GM12872 (cell line): ENCODE measurements around the gene GRN.

Source experiments
- TF ChIP-seq, protein P1 (sequence below): IDR thresholded peaks from 3 replicates; pipeline ENCODE4 v1.5.1; 2011; ENCODE audit warnings: low read depth, mild to moderate bottlenecking, low read length, moderate library complexity; ENCODE audit not compliant: insufficient read depth

GRN gene

DNA sequence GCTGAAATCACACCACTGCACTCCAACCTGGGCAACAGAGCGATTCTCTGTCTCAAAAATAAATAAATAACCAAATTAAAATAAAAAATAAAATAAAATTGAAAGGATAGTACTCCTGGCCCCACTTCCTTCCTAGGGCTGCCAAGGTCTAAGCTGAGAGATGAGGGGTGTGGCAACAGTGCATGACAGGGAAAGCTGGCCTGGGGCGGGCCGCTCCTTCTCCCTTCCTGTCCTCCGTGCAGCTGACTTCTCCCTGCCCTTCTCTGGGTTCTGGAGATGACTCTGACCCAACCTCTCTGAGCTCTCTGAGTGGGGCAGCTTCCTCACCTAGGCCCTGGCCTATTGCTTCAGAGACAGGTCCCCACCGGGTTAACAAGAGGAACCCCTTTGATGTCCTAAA lies 11.7 kb upstream of the GRN start:
- TF ChIP-seq, protein P1, sequence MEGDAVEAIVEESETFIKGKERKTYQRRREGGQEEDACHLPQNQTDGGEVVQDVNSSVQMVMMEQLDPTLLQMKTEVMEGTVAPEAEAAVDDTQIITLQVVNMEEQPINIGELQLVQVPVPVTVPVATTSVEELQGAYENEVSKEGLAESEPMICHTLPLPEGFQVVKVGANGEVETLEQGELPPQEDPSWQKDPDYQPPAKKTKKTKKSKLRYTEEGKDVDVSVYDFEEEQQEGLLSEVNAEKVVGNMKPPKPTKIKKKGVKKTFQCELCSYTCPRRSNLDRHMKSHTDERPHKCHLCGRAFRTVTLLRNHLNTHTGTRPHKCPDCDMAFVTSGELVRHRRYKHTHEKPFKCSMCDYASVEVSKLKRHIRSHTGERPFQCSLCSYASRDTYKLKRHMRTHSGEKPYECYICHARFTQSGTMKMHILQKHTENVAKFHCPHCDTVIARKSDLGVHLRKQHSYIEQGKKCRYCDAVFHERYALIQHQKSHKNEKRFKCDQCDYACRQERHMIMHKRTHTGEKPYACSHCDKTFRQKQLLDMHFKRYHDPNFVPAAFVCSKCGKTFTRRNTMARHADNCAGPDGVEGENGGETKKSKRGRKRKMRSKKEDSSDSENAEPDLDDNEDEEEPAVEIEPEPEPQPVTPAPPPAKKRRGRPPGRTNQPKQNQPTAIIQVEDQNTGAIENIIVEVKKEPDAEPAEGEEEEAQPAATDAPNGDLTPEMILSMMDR: no peak

DNA sequence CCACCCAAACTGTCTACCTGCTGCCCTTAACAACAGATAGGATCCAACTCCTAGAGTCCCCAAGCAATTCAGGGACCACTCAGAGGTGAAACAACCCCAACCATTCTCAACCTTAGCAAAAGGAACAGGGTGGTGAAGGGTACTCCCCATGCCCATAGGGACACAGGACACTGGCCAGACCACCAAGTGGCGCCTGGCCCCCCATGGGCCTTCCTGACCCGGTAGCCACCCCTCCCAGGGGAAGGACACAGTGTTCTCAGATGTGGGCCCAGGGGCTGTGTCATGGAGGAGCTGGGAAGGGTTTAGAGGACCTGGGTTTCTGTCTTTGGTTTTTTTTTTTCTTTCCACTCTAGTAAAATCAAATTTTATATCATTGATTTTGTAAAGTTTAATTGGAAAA lies 10.8 kb upstream of the GRN start:
- TF ChIP-seq, protein P1: no peak

GRCh38 chr17:44334727-44335126 lies 10.4 kb upstream of the GRN start:
- TF ChIP-seq, protein P1: no peak

- TF ChIP-seq, protein P1: no peak
Observed at GRCh38 chr17:44335564-44335963, 9.5 kb upstream of the GRN start.

DNA sequence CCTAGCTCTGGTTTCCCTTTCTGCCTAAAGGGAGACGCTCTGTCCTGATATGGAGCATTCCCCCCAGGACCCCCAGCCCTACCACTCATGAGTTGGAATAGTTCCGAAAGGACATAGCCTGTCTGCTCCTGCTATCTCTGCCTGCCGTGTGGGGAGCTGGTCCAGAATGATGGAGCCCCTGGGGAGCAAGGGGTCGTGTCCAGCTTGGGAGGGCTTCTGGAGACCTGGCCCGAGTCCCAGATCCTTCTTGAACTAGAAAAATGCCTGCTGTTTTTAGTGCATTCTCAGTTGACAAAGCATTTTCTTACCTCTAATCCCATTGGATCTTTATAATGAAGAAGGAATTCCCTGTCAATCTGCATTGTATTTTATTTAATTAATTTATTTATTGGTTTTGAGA lies 9.1 kb upstream of the GRN start:
- TF ChIP-seq, protein P1: no peak

DNA sequence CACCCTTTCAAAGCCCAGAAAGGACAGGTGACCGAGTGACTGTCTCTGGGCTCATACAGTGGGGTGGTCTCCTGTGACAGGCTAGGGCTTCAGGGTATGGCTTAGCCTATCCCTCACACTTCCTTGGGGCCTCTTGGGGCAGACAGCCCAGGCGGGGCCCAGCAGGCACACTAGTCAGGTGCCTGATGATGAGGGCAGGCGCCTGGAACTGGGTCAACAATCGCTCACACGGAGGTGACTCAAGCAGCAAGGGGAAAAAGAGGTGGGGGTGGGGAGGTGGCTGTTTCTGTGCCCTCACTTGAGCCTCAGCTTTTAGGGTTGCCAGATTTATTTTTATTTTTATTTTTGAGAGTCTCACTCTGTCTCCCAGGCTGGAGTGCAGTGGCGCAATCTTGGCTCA lies 6.4 kb upstream of the GRN start:
- TF ChIP-seq, protein P1: no peak

GRCh38 chr17:44343510-44344209 lies 1.4 kb upstream of the GRN start:
- TF ChIP-seq, protein P1: no peak
